ENCODE data around the gene RSRP1.
A peak's percentile ranks its signal among the peaks of the same experiment; 100 is the strongest.
"Not testable (repeated sequence)": the region's sequence is repeated elsewhere in the genome, so short reads cannot be mapped to it uniquely, and the experiment has no call there.

Gene RSRP1

DNA sequence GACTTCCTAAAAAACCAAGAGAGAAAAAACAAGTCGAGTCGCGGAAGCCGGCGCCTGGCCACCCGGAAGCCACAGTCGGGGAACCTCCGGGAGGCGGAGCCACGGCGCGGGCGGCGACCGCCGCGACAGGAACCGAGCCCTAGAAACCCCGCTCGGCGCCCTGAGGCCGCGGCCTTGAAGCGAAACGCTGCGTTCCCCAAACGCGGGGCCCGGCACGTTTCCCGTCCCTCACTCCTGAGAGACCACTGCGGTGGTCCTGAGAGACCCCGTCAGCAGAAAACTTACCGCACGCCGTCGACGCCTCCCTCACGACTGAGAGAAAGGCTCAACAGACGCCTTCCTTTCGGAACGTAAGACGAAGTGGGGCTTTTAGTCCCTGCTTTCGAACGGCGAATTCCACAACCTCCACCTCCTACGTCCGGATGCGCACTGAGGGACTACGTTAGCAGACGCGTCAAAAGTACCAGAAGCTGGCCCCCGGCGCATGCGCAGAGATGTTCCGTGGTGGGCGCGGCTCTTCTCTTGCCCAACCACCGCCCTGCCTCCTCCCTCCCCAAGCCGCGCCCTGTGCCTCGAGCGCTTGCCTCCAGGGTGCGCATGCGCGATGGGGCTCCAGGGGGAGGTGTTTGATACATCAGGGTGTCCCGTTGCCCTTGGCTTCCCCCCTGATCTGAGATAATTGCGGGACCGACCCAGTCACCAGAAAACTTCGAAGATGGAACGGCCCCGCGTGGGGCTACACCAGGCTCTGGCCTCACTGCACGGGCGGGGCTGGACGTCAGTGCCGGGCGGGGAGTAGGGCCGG lies at the start of gene RSRP1:
Gene RSRP1, minus strand, starts transcription at position 431 of the 805 bp plus-strand sequence. CDS start 491 bp downstream, outside the sequence.
- peak within 1 kb of the TSS; percentile 98 for H3K4me3 ChIP-seq
- in situ Hi-C loops (cut with MboI; ENCODE audit: low sequenced_read_pairs): loop anchor here (10.0 kb wide), 1 partner anchor 568 kb away; the partner anchor contains the start of gene MTFR1L
- peaks cover 46% of the 10 kb centered on the region for H3K36me3 ChIP-seq (replicated peaks)
- H3K9me3 ChIP-seq: no peaks in the 10 kb centered on the region
- peak; percentile 95 to 99 for DNase-seq (ENCODE audit: low spot score in 2 of 2)
- H3K4me1 ChIP-seq: peaks cover 8% of the 10 kb centered on the region
- no peaks in the 10 kb centered on the region for H3K27me3 ChIP-seq (ENCODE audit: low read depth)

GRCh38 chr1:25296501-25296900 lies 49.2 kb upstream of the RSRP1 start:
- H3K9me3 ChIP-seq; DNase-seq (ENCODE audit: low spot score in 2 of 2); in situ Hi-C loops (cut with MboI; ENCODE audit: low sequenced_read_pairs); H3K4me1 ChIP-seq; H3K36me3 ChIP-seq (replicated peaks); H3K4me3 ChIP-seq; H3K27me3 ChIP-seq (ENCODE audit: low read depth): not testable (repeated sequence)

DNA sequence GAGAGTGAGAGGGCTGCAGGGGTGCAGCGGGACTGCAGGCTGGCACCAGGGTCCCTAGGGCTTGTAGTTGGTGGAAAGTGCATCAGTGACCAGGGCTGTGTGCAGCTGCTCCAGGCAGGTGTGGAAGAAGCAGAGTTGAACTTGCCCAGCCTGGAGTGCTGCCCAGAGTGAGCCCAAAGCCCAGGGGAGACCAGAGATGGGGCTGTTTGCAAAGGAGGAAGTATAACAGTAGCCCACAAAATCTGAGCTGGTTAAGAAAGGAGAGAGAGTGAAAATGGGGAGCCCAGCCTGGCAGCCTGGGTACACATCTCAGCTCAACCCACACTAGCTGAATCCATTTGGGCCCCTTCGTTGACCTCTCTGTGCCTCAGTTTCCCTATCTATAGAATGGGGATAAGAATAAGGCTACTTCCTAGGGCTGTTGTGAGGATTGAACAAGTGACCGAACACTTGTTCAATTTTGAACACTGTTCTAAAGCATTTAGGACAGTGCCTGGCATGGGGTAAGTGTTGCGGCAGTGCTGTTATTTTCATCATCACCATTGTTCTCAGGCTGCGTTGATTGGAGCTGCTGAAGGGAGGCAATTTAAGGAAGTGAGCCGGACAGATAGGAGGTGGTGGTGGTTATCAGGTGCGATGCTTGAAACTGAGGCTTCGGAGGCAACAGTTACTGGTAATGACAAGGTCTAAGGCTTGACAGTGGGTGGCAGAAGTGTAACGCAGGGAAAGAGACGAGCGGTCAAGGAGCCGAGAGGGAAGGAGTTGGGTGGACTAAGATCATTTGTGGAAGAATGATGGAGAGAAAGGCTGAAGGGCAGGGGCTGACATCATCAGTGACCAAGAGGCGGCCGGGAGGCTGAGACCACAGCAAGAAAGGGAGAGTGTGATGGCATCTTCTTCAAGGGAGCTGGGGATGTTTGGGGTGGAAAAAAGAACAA lies 47.9 kb upstream of the RSRP1 start:
- H3K4me1 ChIP-seq; in situ Hi-C loops (cut with MboI; ENCODE audit: low sequenced_read_pairs); DNase-seq (ENCODE audit: low spot score in 2 of 2); H3K9me3 ChIP-seq; H3K36me3 ChIP-seq (replicated peaks); H3K27me3 ChIP-seq (ENCODE audit: low read depth); H3K4me3 ChIP-seq: not testable (repeated sequence)

DNA sequence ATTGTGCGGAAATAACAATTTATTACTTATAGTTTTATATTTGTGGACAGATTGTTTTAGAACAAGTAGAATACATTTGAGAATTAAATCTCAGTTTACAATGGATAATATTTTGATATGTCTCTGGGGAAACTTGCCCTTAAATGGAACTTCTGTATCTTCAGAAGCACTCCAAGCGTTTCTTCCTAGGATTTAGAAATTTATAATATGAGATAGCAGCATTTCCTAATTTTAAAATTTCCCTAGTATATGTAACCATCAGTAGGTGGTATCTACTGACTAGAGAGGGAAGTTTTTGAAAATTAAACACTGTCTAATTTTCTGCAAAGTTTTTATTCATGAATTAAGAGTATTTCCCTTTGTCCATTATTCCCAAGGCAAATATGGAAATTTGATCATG lies 46.2 kb upstream of the RSRP1 start:
- in situ Hi-C loops (cut with MboI; ENCODE audit: low sequenced_read_pairs); H3K36me3 ChIP-seq (replicated peaks); H3K27me3 ChIP-seq (ENCODE audit: low read depth); H3K9me3 ChIP-seq; H3K4me3 ChIP-seq; H3K4me1 ChIP-seq; DNase-seq (ENCODE audit: low spot score in 2 of 2): not testable (repeated sequence)

- H3K9me3 ChIP-seq; in situ Hi-C loops (cut with MboI; ENCODE audit: low sequenced_read_pairs): not testable (repeated sequence)
These were observed 42.8 kb upstream of the RSRP1 start for GRCh38 chr1:25290043-25290442.

DNA sequence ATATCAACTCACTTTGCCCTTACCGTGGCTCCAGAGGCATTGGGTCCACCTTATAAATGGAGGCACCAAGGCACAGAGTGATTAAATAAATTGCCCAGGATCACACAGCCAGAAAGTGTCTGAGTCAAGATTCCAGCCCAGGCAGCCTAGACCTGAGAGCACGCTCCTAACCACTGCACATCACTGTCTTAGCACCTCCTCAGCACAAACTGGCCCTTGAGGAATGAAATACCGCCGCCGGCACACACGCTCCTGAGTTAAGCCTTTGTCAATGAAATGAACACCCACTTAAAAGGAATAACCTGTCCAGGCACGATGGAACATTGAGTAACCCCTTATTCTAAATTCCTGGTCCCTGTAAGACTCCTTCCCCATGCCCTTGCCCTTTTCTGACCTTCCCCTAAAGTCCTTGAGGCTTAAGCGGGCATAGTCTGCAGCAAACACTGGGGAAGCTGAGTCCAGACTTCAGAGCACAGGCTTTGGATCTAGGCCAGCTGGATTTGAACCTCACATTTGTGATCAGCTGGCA lies 41.4 kb upstream of the RSRP1 start:
- H3K9me3 ChIP-seq; H3K27me3 ChIP-seq (ENCODE audit: low read depth); H3K36me3 ChIP-seq (replicated peaks); in situ Hi-C loops (cut with MboI; ENCODE audit: low sequenced_read_pairs); DNase-seq (ENCODE audit: low spot score in 2 of 2); H3K4me1 ChIP-seq; H3K4me3 ChIP-seq: not testable (repeated sequence)

More at GRCh38 chr1:25290043-25290442, 42.8 kb upstream of the RSRP1 start:
- not testable (repeated sequence) for H3K27me3 ChIP-seq (ENCODE audit: low read depth); H3K4me3 ChIP-seq; H3K4me1 ChIP-seq; H3K36me3 ChIP-seq (replicated peaks)
- DNase-seq (ENCODE audit: low spot score in 2 of 2): peak in 1 of 2 experiments; percentile 52

- H3K36me3 ChIP-seq (replicated peaks); H3K27me3 ChIP-seq (ENCODE audit: low read depth); H3K4me1 ChIP-seq; H3K9me3 ChIP-seq; H3K4me3 ChIP-seq; in situ Hi-C loops (cut with MboI; ENCODE audit: low sequenced_read_pairs); DNase-seq (ENCODE audit: low spot score in 2 of 2): not testable (repeated sequence)
These were observed 39.9 kb upstream of the RSRP1 start for GRCh38 chr1:25287164-25287563.

DNA sequence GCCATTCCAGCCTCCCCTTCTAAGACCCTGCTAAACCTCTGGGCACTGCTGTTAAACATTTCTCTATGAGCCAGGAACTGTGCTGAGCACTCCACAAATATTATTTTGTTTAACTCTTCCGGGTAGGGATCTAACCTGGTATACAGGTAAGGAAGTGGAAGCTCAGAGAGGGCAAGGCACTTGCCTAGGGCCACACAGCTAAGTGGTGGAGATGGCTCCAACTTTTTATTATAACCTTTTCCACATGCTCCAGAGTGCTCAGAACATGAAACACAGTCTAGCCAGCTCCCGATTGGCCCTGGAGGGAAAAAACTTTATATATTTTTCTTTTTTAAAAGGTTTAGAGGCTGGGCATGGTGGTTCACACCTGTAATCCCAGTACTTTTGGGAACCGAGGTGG lies 38.6 kb upstream of the RSRP1 start:
- not testable (repeated sequence) for H3K36me3 ChIP-seq (replicated peaks)

DNA sequence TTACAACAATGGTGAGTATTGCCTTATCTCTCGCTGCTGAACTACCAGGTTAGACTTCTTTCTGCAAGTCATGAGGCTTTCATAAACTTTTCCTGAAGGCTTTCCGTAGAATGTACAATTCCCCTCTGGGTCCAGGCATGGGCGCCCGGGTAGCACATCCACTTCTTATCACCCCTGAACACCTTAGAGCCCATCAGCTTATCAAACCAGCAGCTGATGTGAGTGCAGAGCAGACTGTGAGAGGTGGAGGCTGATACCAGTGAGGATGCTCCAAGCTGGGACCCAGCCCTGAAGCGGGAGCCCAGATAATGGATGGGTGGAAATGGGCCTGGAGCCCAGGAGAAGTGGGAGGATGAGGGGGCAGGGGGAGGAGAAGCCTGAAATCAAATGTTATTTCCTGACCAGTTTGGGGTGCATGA lies 32.4 kb upstream of the RSRP1 start:
- H3K9me3 ChIP-seq; H3K4me1 ChIP-seq; H3K36me3 ChIP-seq (replicated peaks); in situ Hi-C loops (cut with MboI; ENCODE audit: low sequenced_read_pairs); DNase-seq (ENCODE audit: low spot score in 2 of 2); H3K4me3 ChIP-seq; H3K27me3 ChIP-seq (ENCODE audit: low read depth): not testable (repeated sequence)

More for the DNA sequence above, 38.6 kb upstream of the RSRP1 start:
- H3K4me3 ChIP-seq; H3K9me3 ChIP-seq; H3K27me3 ChIP-seq (ENCODE audit: low read depth); in situ Hi-C loops (cut with MboI; ENCODE audit: low sequenced_read_pairs); H3K4me1 ChIP-seq; DNase-seq (ENCODE audit: low spot score in 2 of 2): not testable (repeated sequence)

DNA sequence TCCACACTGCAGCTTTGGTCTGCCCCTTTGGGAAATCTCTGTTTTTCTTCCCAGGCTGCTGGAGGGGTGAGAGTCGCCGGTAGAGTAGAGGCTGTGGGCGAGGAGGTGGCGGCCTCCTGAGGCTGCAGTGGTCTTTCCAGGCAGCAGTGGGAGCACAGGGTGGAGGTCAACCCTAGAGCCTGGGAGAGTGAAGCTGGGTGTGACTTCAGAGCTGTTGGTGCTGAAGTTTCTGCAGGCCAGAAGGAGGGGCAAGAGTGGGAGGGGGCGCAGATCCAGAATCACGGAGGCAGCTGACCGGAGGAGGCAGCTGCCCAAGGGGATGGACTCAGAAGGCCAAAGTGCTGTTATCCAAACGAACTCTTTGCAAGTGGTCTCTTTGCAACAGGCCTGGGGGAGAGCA lies 31.5 kb upstream of the RSRP1 start:
- H3K4me1 ChIP-seq; H3K36me3 ChIP-seq (replicated peaks); DNase-seq (ENCODE audit: low spot score in 2 of 2); H3K9me3 ChIP-seq; H3K4me3 ChIP-seq; in situ Hi-C loops (cut with MboI; ENCODE audit: low sequenced_read_pairs); H3K27me3 ChIP-seq (ENCODE audit: low read depth): not testable (repeated sequence)

DNA sequence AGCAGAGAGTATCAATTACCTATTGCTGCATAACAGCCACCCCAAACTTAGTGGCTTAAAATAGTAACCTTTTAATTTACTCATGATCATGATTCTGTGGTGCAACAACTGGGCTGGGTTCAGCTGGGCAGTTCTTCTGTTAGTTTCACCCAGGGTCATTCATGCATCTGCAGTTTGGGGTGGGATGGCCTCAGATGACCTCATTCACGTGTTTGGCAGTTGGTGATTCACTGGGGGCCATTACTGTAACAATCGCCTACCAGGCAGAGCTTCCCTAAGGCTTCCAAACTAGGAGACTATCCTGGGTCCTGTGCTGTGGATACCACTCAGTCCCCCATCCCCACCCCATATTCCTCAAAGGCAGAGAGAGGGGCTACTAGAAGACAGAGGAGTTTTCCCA lies 31.1 kb upstream of the RSRP1 start:
- H3K4me3 ChIP-seq; in situ Hi-C loops (cut with MboI; ENCODE audit: low sequenced_read_pairs); DNase-seq (ENCODE audit: low spot score in 2 of 2); H3K9me3 ChIP-seq; H3K36me3 ChIP-seq (replicated peaks); H3K4me1 ChIP-seq; H3K27me3 ChIP-seq (ENCODE audit: low read depth): not testable (repeated sequence)

- H3K27me3 ChIP-seq (ENCODE audit: low read depth); H3K36me3 ChIP-seq (replicated peaks); in situ Hi-C loops (cut with MboI; ENCODE audit: low sequenced_read_pairs); H3K4me1 ChIP-seq; DNase-seq (ENCODE audit: low spot score in 2 of 2); H3K4me3 ChIP-seq; H3K9me3 ChIP-seq: not testable (repeated sequence)
These were observed 30.0 kb upstream of the RSRP1 start for GRCh38 chr1:25277295-25277694.

DNA sequence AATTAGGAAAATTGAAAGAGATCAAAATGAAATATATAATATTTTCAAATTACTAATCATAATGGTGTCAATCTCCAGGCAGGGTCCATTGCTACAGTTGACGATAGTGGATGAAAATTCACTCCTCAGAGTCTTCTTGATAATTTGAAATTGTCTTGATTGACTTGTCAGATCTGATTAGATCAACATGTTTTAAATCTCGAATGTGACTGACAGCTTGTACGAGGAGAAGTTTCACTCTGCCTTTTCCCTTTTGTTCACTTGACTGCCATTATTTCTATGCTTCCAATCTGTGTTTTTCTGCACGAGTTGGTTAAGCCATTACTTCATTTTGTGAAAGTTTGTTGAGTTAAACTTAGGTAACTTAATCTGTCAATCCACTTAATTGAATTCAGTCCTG lies 28.4 kb upstream of the RSRP1 start:
- H3K27me3 ChIP-seq (ENCODE audit: low read depth); H3K4me3 ChIP-seq; H3K9me3 ChIP-seq; H3K4me1 ChIP-seq; in situ Hi-C loops (cut with MboI; ENCODE audit: low sequenced_read_pairs); H3K36me3 ChIP-seq (replicated peaks); DNase-seq (ENCODE audit: low spot score in 2 of 2): not testable (repeated sequence)

DNA sequence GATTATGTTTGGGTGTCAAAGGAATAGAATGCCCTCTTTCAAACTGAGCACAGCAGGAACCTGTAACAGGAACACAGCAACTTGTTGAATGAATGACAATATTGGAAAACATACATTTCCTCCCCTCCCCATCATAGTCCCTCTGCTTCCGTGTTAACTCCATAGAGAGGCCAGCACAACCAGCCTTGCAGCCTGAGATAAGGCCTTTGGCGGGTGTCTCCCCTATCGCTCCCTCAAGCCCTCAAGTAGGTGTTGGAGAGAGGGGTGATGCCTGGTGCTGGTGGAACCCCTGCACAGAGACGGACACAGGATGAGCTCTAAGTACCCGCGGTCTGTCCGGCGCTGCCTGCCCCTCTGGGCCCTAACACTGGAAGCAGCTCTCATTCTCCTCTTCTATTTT lies 25.0 kb upstream of the RSRP1 start, which contains the start of gene RHD:
Gene RHD, plus strand, starts transcription at position 272 of the 400 bp plus-strand sequence. Its CDS starts 39 bp downstream, at position 311.
- H3K9me3 ChIP-seq; H3K27me3 ChIP-seq (ENCODE audit: low read depth); DNase-seq (ENCODE audit: low spot score in 2 of 2); in situ Hi-C loops (cut with MboI; ENCODE audit: low sequenced_read_pairs); H3K4me1 ChIP-seq; H3K36me3 ChIP-seq (replicated peaks); H3K4me3 ChIP-seq: not testable (repeated sequence)
